Measurements from ENCODE around the gene LRTM2. TPM values are rescaled to one million over a fixed set of nuclear protein-coding genes. Genes with fewer than 3 reads are reported as not detected.

Gene LRTM2
- total and polyA plus RNA-seq, 9 of the 15 experiments (the other 6 are each of a cell fraction or from before 2014, with no cell fraction given) = 0.09 TPM; not detected in 8

DNA sequence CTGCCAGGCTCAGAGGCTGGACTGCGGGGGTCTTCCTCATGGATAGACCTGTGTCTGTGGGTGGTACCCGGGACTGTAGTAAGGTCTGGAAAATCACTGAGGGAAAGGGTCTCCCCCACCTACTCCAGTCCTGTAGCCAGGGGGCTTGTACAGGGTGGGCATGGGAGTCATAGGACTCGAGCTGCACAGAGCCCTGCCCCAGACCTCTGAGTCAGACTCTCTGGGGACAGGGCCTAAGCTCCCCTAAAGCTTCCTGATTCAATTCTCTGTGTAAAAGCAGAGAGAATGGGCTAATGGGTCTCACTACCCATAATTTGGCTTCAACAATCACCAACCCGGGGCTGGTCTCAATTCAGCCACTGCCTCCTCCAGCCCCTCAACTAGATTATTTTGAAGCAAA is 27.0 kb downstream of the LRTM2 start (continued):
- TF ChIP-seq, protein P1, sequence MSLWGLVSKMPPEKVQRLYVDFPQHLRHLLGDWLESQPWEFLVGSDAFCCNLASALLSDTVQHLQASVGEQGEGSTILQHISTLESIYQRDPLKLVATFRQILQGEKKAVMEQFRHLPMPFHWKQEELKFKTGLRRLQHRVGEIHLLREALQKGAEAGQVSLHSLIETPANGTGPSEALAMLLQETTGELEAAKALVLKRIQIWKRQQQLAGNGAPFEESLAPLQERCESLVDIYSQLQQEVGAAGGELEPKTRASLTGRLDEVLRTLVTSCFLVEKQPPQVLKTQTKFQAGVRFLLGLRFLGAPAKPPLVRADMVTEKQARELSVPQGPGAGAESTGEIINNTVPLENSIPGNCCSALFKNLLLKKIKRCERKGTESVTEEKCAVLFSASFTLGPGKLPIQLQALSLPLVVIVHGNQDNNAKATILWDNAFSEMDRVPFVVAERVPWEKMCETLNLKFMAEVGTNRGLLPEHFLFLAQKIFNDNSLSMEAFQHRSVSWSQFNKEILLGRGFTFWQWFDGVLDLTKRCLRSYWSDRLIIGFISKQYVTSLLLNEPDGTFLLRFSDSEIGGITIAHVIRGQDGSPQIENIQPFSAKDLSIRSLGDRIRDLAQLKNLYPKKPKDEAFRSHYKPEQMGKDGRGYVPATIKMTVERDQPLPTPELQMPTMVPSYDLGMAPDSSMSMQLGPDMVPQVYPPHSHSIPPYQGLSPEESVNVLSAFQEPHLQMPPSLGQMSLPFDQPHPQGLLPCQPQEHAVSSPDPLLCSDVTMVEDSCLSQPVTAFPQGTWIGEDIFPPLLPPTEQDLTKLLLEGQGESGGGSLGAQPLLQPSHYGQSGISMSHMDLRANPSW (CRISPR knock-in tag; IDR thresholded peaks at IDR 0.05) = no peak

DNA sequence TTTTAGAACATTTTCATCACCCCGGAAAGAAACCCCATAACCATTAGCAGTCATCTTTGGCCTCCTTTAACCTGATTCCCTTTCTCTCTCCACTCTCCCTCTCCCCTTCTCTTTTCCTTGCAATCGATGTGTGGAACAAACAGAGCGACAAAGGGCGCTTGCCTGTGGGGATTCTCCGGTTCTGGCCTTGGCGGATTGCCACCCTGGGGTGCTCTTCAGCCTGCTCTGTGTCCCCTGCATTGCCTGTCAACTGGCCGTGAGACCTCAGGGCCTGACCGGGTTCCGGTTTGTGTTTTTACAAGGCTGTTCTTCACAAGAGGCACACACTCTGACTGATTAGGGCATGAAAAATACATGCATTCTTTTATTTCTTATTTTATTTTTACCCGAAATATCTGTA is 27.8 kb downstream of the LRTM2 start:
- FAIRE-seq = no peak
- Histone ChIP-seq H3K27ac (ENCODE audit: extremely low read depth, low read depth, low read length) (no peak overlapping the region), H3K79me2 (ENCODE audit: control insufficient read depth, insufficient read depth, low read length) (no peaks in the 10 kb centered on the region), H2AFZ (ENCODE audit: low read depth, low read length) (no peak overlapping the region), H3K9me1 (ENCODE audit: control insufficient read depth, insufficient read depth, low read length) (no peaks in the 10 kb centered on the region), H4K20me1 (replicated peaks; ENCODE audit: control insufficient read depth, insufficient read depth, low read length) (no peaks in the 10 kb centered on the region), H3K9ac (ENCODE audit: insufficient read depth in 1 of 2, low read depth in 2 of 2, low read length in 2 of 2) (no peak overlapping the region), H3K4me2 (ENCODE audit: insufficient read depth, low read length) (no peak overlapping the region), H3K9me3 (replicated peaks; ENCODE audit: control insufficient read depth, insufficient read depth, low read depth, low read length) (no peaks in the 10 kb centered on the region), H3K4me3 (no peak overlapping the region), H3K4me1 (replicated peaks in 1 of 2; ENCODE audit: control insufficient read depth in 2 of 2, insufficient read depth in 2 of 2, low read length in 2 of 2) (peaks cover 0 to 4% of the 10 kb centered on the region in 2 experiments; a peak in 2 of 5 replicates), H3K27me3 (ENCODE audit: control insufficient read depth in 2 of 2, insufficient read depth in 2 of 2, low read length in 2 of 2) (peaks cover 16 to 40% of the 10 kb centered on the region in 2 experiments; a peak in 4 of 5 replicates), H3K36me3 (ENCODE audit: control insufficient read depth, insufficient read depth, low read length) (no peaks in the 10 kb centered on the region)
- no TSS peak for BruUV-seq (replicated peaks)
- ATAC-seq = no peak
- CTCF ChIA-PET (ENCODE audit: low intra/inter-chr PET ratio) = no interaction called here
- DNase-seq (ENCODE audit: extremely low read depth in 1 of 4, low spot score in 3 of 4) = no peak
- intact Hi-C loops (cut with micrococcal nuclease) (no loop called here), in situ Hi-C loops (cut with MboI) (no loop called here)
- 4% methylated on average over 10 of the region's 10 CpGs for WGBS (ENCODE audit: insufficient coverage, low coverage, missing lambda C conversion rate)
- POLR2A ChIA-PET = no interaction called here
- no peak for TF ChIP-seq POLR2AphosphoS2 (IDR thresholded peaks at IDR 0.05; ENCODE audit: low read length)
- TF ChIP-seq SRSF3 (IDR thresholded peaks at IDR 0.05; ENCODE audit: insufficient read depth, low read length) = no peak
- TF ChIP-seq, protein P2, sequence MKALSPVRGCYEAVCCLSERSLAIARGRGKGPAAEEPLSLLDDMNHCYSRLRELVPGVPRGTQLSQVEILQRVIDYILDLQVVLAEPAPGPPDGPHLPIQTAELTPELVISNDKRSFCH (CRISPR knock-in tag; IDR thresholded peaks at IDR 0.05) = no peak
- TF ChIP-seq, protein P2 (tag; IDR thresholded peaks at IDR 0.05) = no peak
- no peak for TF ChIP-seq TBL1XR1 (IDR thresholded peaks at IDR 0.05; ENCODE audit: low read length in 2 of 2)
- no peak for TF ChIP-seq SREBF1 (IDR thresholded peaks at IDR 0.05; ENCODE audit: borderline replicate concordance, low read depth, low read length)
- no peak for TF ChIP-seq ARHGAP35 (IDR thresholded peaks at IDR 0.05; ENCODE audit: partially characterized antibody)
- TF ChIP-seq, protein P3, sequence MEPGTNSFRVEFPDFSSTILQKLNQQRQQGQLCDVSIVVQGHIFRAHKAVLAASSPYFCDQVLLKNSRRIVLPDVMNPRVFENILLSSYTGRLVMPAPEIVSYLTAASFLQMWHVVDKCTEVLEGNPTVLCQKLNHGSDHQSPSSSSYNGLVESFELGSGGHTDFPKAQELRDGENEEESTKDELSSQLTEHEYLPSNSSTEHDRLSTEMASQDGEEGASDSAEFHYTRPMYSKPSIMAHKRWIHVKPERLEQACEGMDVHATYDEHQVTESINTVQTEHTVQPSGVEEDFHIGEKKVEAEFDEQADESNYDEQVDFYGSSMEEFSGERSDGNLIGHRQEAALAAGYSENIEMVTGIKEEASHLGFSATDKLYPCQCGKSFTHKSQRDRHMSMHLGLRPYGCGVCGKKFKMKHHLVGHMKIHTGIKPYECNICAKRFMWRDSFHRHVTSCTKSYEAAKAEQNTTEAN (CRISPR knock-in tag; IDR thresholded peaks at IDR 0.05) = no peak
- TF ChIP-seq SNRNP70 (optimal IDR thresholded peaks at IDR 0.05; ENCODE audit: low read depth, low read length) = no peak
- TF ChIP-seq SAP30 (IDR thresholded peaks at IDR 0.05; ENCODE audit: borderline replicate concordance, insufficient read depth, low read depth, low read length, poor library complexity, severe bottlenecking) = no peak
- TF ChIP-seq CHCHD3 (CRISPR knock-in tag; IDR thresholded peaks at IDR 0.05) = no peak
- TF ChIP-seq FOXJ2 (tag; IDR thresholded peaks at IDR 0.05) = no peak
- TF ChIP-seq RBM34 (IDR thresholded peaks at IDR 0.05; ENCODE audit: borderline replicate concordance, insufficient read depth, low read length) = no peak
- TF ChIP-seq BRD4 (IDR thresholded peaks at IDR 0.05) = no peak
- no peak for TF ChIP-seq DDX20 (tag; IDR thresholded peaks at IDR 0.05; ENCODE audit: low read depth)

Measured in K562 (cell line).